Gastrocnemius medialis (tissue), 4 donors: ENCODE data around the gene SLC31A2. TPM values are rescaled to one million over a fixed set of nuclear protein-coding genes. Genes with fewer than 3 reads are reported as not detected.
"Not testable (repeated sequence)": the region's sequence is repeated elsewhere in the genome, so short reads cannot be mapped to it uniquely, and the experiment has no call there.

Experiments
- ATAC-seq, 2 donors: fragments of 150-250 bp; one replicate each; pipeline ENCODE4 v1.9.1; 2016
- DNase-seq, 2 donors: peaks; one replicate each; pipeline ENCODE4 v3.0.0-alpha.2; 2019
- H3K27ac ChIP-seq, 4 donors: fragments of 200-600 bp; sonication (generic); 1 replicate in 1 of 4; 2 replicates in 3 of 4; pipeline ENCODE4 v1.5.1; 2016 to 2018; ENCODE audit warnings: mild to moderate bottlenecking in 2 of 4, moderate library complexity in 1 of 4
- H3K27me3 ChIP-seq, 3 donors: fragments of 200-600 bp; sonication (generic) in 2 of 3; 1 replicate in 1 of 3; 2 replicates in 2 of 3; pipeline versions ENCODE4 v1.5.1 to v1.6.0; 2016 to 2019; ENCODE audit warnings: mild to moderate bottlenecking in 1 of 3, moderate library complexity in 1 of 3
- H3K36me3 ChIP-seq, 2 donors: fragments of 200-600 bp; sonication (generic) in 1 of 2; one replicate each; pipeline ENCODE4 v1.5.1; 2017 to 2018
- H3K4me1 ChIP-seq, 2 donors: fragments of 200-600 bp; sonication (generic) in 1 of 2; one replicate each; pipeline ENCODE4 v1.5.1; 2016 to 2017; ENCODE audit warnings: mild to moderate bottlenecking in 2 of 2
- H3K4me3 ChIP-seq, 4 donors: fragments of 200-600 bp; sonication (generic) in 3 of 4; 1 replicate in 1 of 4; 2 replicates in 3 of 4; pipeline ENCODE4 v1.5.1; 2016 to 2019; ENCODE audit warnings: mild to moderate bottlenecking in 2 of 4
- H3K9me3 ChIP-seq, 3 donors: fragments of 200-600 bp; sonication (generic) in 2 of 3; 1 replicate in 1 of 3; 2 replicates in 2 of 3; pipeline ENCODE4 v1.5.1; 2016 to 2019
- POLR2A ChIP-seq, 2 donors: fragments of 450-650 bp; IDR thresholded peaks; one replicate each; pipeline ENCODE4 v1.6.1; 2017; ENCODE audit warnings: antibody characterized with exemption in 2 of 2, mild to moderate bottlenecking in 2 of 2, moderate library complexity in 2 of 2
- in situ Hi-C, 4 donors: fragments of 200-750 bp; cut with MboI; loops; one replicate each; pipeline versions ENCODE4 v1.15.0 to v1.8.0; 2017; ENCODE audit warnings: low sequenced_read_pairs in 4 of 4
- intact Hi-C: fragments of 100-400 bp; cut with DNase I; formaldehyde crosslinking; loops from one replicate; pipeline ENCODE4 v1.15.1; 2023; ENCODE audit warnings: low total_unique reads
- total RNA-seq, 4 donors: library from RNA; depleted of rRNA; stranded (reverse); fragments of >200 nt; gene quantifications; one replicate each; pipeline versions ENCODE4 v1.1.0 to v1.2.3, GENCODE V29; 2016
- TF ChIP-seq, protein P1 (sequence below), 5 experiments: fragments of 450-650 bp in 3 of 5; fragments of 200-600 bp in 2 of 5; sonication (generic) in 2 of 5; IDR thresholded peaks in 4 of 5; conservative IDR thresholded peaks in 1 of 5; 1 replicate in 4 of 5; 2 replicates in 1 of 5; pipeline ENCODE4 v1.5.1; 2016 to 2019; ENCODE audit warnings: antibody characterized with exemption in 5 of 5, mild to moderate bottlenecking in 3 of 5, moderate library complexity in 3 of 5

The SLC31A2 gene, protein sequence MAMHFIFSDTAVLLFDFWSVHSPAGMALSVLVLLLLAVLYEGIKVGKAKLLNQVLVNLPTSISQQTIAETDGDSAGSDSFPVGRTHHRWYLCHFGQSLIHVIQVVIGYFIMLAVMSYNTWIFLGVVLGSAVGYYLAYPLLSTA
- 10 to 100 TPM; 17.5 to 29.6 (median 23.9) TPM for total RNA-seq

GRCh38 chr9:113150670-113151611 lies at the start of gene SLC31A2:
TSS of gene SLC31A2 (plus strand) at chr9:113151007. CDS start at chr9:113151075, 68 bp downstream.
- TF ChIP-seq POLR2A (IDR thresholded peaks at IDR 0.05): peak; percentile 70 to 80
- TF ChIP-seq, protein P1, sequence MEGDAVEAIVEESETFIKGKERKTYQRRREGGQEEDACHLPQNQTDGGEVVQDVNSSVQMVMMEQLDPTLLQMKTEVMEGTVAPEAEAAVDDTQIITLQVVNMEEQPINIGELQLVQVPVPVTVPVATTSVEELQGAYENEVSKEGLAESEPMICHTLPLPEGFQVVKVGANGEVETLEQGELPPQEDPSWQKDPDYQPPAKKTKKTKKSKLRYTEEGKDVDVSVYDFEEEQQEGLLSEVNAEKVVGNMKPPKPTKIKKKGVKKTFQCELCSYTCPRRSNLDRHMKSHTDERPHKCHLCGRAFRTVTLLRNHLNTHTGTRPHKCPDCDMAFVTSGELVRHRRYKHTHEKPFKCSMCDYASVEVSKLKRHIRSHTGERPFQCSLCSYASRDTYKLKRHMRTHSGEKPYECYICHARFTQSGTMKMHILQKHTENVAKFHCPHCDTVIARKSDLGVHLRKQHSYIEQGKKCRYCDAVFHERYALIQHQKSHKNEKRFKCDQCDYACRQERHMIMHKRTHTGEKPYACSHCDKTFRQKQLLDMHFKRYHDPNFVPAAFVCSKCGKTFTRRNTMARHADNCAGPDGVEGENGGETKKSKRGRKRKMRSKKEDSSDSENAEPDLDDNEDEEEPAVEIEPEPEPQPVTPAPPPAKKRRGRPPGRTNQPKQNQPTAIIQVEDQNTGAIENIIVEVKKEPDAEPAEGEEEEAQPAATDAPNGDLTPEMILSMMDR (IDR thresholded peaks at IDR 0.05 in 4 of 5, conservative IDR thresholded peaks at IDR 0.05 in 1 of 5): peak in 3 of 5 experiments; percentile 23 to 32 (median 28)
- intact Hi-C loops (loop anchor here (1.0 to 10.0 kb wide), 5 partner anchors 39 to 433 kb away; partner anchors contain the start of genes CDC26, FKBP15, INIP and PRPF4), in situ Hi-C loops (no loop called here)
- ATAC-seq (peak; percentile 81 to 82), DNase-seq (peak; percentile 81 to 86)
- peak within 1 kb of the TSS; percentile 95 to 99 (median 96) for H3K4me3 ChIP-seq
- H3K9me3 ChIP-seq: no peaks in the 10 kb centered on the region
- no peaks in the 10 kb centered on the region for H3K27me3 ChIP-seq
- H3K27ac ChIP-seq: peak within 1 kb of the TSS; percentile 84 to 94 (median 92)
- H3K36me3 ChIP-seq: no peaks in the 10 kb centered on the region
- H3K4me1 ChIP-seq: peaks cover 18 to 42% of the 10 kb centered on the region in 2 donors

GRCh38 chr9:113105345-113105744 lies 45.5 kb upstream of the SLC31A2 start:
- H3K36me3 ChIP-seq, H3K9me3 ChIP-seq, H3K4me3 ChIP-seq, H3K27me3 ChIP-seq, ATAC-seq, intact Hi-C loops, DNase-seq, H3K4me1 ChIP-seq, in situ Hi-C loops, H3K27ac ChIP-seq: not testable (repeated sequence)

GRCh38 chr9:113111065-113111951 lies 39.5 kb upstream of the SLC31A2 start:
- peak; percentile 65 to 86 for ATAC-seq
- H3K27me3 ChIP-seq, DNase-seq, H3K27ac ChIP-seq, H3K4me1 ChIP-seq, H3K36me3 ChIP-seq, in situ Hi-C loops, H3K9me3 ChIP-seq: not testable (repeated sequence)
- TF ChIP-seq, protein P1 (IDR thresholded peaks at IDR 0.05 in 4 of 5, conservative IDR thresholded peaks at IDR 0.05 in 1 of 5): peak in 4 of 5 experiments; percentile 52 to 90 (median 86)
- H3K4me3 ChIP-seq: peak overlapping the region in 1 of 4 donors; percentile 13
- intact Hi-C loops: loop anchor here (5.0 kb wide), 2 partner anchors 41 to 166 kb away; partner anchors contain the start of genes CDC26, PRPF4 and SLC31A2

GRCh38 chr9:113112706-113113510 lies 37.9 kb upstream of the SLC31A2 start:
- H3K27me3 ChIP-seq, DNase-seq, H3K4me1 ChIP-seq, in situ Hi-C loops, H3K4me3 ChIP-seq, H3K9me3 ChIP-seq, H3K27ac ChIP-seq, H3K36me3 ChIP-seq: not testable (repeated sequence)
- intact Hi-C loops: loop anchor here (5.0 kb wide), 2 partner anchors 39 to 164 kb away; partner anchors contain the start of genes CDC26, PRPF4 and SLC31A2
- ATAC-seq: peak; percentile 76 to 83
- TF ChIP-seq, protein P1 (IDR thresholded peaks at IDR 0.05 in 4 of 5, conservative IDR thresholded peaks at IDR 0.05 in 1 of 5): peak in 4 of 5 experiments; percentile 49 to 90 (median 76)

DNA sequence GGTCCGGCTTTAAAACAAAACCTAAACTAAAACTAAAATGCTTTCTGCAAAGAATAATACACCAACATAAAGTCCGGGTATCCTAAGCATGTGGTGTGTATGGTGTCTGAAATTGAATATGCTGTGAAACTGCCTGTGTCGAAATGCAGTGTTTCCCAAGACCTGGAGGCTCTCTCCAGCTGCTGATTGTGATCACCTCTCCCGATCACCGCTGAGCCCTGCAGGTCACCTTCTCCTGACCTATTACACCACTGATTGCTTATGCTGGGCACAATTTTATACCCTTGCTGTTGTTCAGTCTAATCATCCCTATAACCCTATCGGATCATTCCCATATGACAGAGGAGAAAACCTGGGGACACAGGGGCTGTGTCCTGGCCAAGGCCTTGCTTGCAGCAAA lies 32.0 kb upstream of the SLC31A2 start:
- H3K27me3 ChIP-seq, ATAC-seq, H3K4me1 ChIP-seq, in situ Hi-C loops, H3K27ac ChIP-seq, H3K9me3 ChIP-seq, DNase-seq, H3K4me3 ChIP-seq, intact Hi-C loops, H3K36me3 ChIP-seq: not testable (repeated sequence)
